NCI-H2171 (cell line): ENCODE measurements around the gene ZDHHC11.
"Not testable (repeated sequence)": the region's sequence is repeated elsewhere in the genome, so short reads cannot be mapped to it uniquely, and the experiment has no call there.

ENCODE experiments used
- DNase-seq: peaks from one replicate; lab custom pipeline; 2025; lab: John Stamatoyannopoulos, UW

The ZDHHC11 gene

GRCh38 chr5:759781-760362 lies 90.9 kb downstream of the ZDHHC11 start:
- DNase-seq = no peak

- DNase-seq = no peak
Measured at GRCh38 chr5:759111-759751, 91.6 kb downstream of the ZDHHC11 start.

GRCh38 chr5:758698-759053 lies 92.1 kb downstream of the ZDHHC11 start:
- DNase-seq = no peak

- DNase-seq = no peak
Measured at GRCh38 chr5:757931-758697, 92.7 kb downstream of the ZDHHC11 start.

GRCh38 chr5:757346-757930 lies 93.3 kb downstream of the ZDHHC11 start:
- DNase-seq = no peak

- no peak for DNase-seq
Measured at GRCh38 chr5:756865-757345, 93.9 kb downstream of the ZDHHC11 start.

- DNase-seq = no peak
Measured at GRCh38 chr5:756171-756570, 94.6 kb downstream of the ZDHHC11 start.

GRCh38 chr5:754143-754632 lies 96.6 kb downstream of the ZDHHC11 start:
- DNase-seq = not testable (repeated sequence)

GRCh38 chr5:753567-754142 lies 97.1 kb downstream of the ZDHHC11 start:
- not testable (repeated sequence) for DNase-seq

GRCh38 chr5:752532-753115 lies 98.2 kb downstream of the ZDHHC11 start:
- not testable (repeated sequence) for DNase-seq

- not testable (repeated sequence) for DNase-seq
Measured at GRCh38 chr5:751992-752391, 98.8 kb downstream of the ZDHHC11 start.

GRCh38 chr5:751496-751895 lies 99.3 kb downstream of the ZDHHC11 start:
- no peak for DNase-seq

GRCh38 chr5:750226-750625 lies 100.6 kb downstream of the ZDHHC11 start:
- DNase-seq = not testable (repeated sequence)

GRCh38 chr5:749101-749670 lies 101.6 kb downstream of the ZDHHC11 start:
- DNase-seq = no peak

GRCh38 chr5:748011-748980 lies 102.5 kb downstream of the ZDHHC11 start:
- DNase-seq = not testable (repeated sequence)

- not testable (repeated sequence) for DNase-seq
Measured at GRCh38 chr5:747303-747844, 103.4 kb downstream of the ZDHHC11 start.

GRCh38 chr5:746258-746761 lies 104.5 kb downstream of the ZDHHC11 start:
- no peak for DNase-seq
